HS-27A (cell line): ENCODE results near the gene LY9.

Experiments used
- DNase-seq: peaks from one replicate; pipeline ENCODE4 v3.0.0-alpha.2; 2012; ENCODE audit warnings: low read depth, missing footprints

The LY9 gene

DNA sequence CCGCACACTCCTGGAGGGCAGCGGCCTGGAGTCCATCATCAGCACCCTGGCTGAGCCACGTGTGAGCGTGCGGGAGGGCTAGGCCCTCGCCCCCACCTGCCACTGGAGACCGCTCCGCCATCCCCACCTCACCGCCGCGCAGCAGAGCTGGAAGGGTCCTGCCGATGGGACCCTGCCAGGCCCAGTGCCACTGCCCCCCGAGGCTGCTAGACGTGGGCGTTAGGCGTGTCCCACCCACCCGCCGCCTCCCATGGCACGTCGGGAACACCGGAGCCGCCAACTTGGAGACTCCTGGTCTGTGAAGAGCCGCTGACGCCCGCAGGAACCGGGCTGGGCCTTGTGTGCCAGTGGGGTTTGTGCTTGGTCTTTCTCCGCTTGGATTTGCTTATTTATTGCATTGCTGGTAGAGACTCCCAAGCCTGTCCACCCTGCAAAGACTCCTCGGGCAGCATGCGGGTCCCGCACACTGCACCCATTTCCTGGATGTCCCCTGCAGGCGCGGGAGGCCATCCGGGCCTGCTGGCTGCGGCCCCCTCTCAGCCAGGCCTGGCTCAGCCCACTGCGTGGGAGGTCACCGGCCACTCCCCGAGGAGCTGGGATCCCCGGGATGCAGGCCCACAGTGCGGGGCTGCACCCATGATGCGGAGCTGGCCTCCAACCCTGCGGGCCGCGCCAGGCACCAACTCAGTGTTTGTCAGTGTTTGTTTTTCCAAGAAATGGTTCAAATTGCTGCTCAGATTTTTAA is 6.0 kb downstream of the LY9 start:
- DNase-seq = no peak

DNA sequence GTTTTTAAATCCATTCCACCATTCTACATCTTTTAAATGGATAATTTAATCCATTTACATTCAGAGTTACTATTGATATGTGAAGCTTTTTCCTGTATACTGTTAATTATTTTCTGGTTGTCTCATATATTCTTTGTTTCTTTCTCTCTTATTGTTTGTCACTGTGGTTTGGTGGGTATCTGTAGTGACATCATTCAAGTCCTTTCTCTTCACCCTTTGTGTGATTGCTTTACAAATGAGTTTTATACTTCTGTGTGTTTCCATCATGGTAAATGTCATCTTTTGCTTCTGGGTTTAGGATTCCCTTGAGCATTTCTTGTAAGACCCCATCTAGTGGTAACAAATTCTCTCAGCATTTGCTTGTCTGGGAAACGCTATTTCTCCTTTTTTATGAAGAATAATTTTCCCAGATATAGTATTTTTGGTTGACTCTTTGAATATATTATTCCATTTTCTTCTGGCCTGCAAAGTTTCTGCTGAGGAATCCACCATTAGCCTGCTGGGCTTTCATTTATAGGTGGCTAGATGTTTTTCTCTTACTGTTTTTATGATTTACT is 10.2 kb downstream of the LY9 start:
- DNase-seq = no peak

DNA sequence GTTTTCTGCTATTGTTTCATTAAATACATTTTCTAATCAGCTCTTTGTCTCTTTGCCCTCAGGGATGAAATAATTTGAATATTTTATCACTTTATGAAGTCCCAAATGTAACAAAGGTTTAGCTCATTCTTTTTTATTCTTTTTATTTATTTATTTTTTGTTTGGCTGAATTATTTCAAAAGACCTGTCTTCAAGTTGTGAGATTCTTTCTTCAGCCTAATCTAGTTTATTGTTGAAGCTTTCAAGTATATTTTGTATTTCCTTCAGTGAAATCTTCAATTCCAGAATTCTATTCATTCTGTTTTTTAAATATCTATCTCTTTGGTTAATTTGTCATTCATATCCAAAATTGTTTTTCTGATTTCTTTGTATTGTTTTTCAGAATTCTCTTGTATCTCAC is 10.8 kb downstream of the LY9 start:
- DNase-seq = no peak

DNA sequence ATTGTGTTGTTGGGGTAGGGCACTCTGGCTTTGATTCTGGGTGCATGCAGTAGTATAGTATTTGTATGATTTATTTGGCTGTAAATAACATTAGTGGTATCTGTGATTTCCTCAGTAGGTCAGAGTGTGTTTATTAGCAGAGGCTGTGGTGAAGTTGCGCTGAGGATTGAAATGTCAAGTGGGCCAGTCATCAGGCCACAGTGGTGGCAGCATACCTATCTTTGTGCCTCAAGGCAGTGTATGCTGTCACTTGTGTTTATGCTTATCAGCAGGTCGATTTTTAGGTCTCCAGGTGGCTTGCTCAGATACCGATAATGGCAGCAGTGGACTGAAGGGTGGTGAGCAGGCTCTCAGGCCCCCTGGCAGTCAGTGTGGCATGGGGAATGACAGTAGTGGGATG is 11.3 kb downstream of the LY9 start:
- no peak for DNase-seq

DNA sequence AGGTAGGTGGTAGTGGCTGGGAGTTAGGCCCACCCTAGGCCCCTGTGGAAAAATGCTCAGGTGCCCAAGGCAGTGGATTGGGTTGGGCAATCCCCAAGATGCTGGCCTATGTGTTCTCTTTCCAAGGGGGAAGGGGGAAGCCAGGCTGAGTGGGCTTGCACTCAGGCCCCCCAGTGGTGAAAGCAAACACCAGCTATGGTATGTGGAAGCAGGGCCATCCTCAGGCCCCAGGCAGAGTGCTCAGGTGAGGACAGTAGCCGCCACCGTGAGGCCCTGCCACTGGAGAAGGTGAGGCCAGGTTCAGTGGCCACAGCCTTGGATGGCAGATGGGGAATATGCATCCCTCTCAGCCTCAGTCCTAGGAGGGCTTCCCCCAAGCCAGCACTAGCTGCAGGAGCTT is 11.8 kb downstream of the LY9 start:
- DNase-seq = no peak

DNA sequence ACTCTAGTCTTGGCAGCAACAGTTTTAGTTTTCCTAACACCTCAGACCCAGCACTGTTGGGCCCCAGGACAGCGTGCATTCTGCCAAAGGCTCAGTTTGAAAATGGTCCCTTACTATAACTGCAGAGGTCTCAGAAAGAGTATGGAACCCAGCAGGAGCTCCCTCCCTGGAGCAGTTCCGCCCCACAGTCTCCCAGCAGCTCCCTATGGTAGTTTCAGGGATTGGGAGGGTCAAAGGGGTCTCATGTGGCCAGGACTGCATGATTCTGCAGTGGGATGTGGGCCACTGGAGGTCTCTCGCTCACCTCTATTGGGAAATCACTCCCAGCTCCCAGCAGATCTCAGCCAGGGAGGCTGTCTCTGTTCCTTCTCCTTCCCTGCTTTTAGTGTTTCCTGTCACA is 12.3 kb downstream of the LY9 start:
- no peak for DNase-seq

DNA sequence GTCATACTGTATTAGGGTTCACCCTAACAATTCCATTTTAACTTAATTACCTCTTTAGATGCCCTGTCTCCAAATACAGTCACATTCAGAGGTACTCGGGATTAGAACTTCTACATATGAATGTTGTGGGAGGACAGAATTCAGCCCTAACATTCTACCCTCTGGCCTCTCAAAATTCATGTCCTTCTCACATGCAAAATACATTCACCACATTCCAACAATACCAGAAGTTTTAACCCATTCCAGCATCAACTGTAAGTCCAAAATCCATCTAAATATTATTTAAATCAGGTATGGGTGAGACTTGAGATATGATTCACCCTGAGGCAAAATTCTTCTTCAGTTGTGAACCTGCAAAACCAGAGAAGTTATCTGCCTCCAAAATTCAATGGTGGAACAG is 14.5 kb downstream of the LY9 start:
- DNase-seq = no peak

DNA sequence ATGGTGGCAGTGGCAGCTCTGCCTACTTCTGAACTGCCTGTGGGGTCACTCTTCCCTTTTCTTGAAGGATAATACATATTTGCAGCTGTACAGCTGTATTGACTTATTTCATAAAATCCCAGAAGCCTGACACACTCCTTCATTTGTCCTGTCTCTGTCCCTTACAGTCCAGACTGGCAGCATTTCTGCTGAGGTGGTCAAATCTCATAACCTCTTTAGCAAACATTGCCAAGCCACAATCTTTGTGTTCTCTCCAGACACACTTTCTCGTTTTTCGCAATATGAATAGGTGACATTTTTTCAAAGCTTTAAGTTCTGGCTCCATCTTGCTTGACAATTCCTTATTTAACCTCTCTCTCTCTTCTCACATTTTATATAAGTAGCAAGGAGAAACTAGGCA is 15.2 kb downstream of the LY9 start:
- DNase-seq = no peak

DNA sequence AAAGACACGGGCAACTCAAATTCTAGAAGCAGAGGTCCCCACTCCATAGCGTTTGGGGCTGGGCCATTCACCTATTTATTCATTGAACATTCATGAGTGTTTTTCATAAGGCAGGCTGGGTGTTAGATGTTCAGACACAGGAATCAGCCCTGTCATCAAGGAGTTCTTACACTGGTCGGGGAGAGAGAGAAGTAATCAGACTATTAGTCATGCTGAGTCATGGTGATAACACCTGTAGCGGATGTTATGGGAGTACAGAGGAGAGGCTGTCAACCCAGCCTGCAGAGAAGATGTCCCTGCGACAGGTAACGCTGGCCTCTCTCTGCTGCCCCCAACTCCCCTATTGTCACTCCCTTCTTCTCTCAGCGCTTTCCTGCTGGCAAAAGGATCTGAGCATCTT is 17.2 kb downstream of the LY9 start:
- no peak for DNase-seq

DNA sequence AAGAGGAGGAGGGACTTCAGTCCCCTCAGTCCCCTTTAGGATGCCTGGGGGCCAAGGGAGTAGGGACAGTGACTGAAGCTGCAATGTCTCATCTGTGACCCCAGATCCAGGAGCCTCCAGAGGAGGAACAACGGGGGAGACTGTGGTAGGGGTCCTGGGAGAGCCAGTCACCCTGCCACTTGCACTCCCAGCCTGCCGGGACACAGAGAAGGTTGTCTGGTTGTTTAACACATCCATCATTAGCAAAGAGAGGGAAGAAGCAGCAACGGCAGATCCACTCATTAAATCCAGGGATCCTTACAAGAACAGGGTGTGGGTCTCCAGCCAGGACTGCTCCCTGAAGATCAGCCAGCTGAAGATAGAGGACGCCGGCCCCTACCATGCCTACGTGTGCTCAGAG is 18.3 kb downstream of the LY9 start:
- no peak for DNase-seq

DNA sequence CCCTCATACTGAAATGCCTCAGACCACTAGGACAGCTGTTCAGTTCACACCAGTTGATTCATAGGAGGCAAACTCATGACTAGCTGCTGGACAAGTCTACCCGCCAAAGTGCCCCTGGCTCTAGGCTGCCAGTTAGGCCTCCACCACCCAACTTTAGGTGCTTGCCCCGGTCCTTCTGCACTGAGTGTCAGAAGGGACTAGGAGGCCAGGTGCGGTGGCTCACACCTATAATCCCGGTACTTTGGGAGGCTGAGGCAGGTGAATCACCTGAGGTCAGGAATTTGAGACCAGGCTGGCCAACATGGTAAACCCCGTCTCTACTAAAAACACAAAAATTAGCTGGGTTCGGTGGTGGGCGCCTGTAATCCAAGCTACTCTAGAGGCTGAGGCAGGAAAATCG is 18.9 kb downstream of the LY9 start:
- DNase-seq = no peak

DNA sequence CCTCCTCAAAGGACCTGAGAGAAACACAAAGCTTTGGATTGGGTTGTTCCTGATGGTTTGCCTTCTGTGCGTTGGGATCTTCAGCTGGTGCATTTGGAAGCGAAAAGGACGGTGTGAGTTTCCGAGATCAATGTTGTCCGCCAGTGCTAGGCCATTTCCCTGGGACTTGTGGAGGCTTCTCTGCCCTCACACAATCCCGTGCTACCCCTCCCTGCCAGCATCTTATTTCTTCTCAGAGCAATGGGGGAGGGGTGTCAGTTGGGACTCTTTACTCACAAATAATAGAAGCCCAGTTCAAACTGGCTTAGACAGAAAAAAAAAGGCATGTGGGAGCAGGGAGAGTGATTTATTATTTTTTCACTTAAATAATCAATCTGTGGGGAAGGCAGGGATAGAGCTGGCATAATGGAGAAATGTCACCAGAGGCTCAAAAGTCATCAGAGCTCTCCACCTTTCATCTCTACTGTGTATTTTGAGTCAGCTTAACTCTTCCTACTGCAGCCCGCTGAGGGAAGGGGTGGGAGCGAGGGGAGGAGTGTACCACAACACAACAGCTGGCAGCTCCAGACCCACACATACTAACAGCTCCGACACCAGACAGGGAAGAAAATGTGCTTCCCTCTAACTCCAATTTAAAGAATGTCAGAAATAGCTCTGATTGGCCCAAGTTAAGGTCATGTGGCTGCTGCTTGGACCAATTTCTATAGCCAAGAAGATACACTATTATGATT is 22.4 kb downstream of the LY9 start:
- no peak for DNase-seq

DNA sequence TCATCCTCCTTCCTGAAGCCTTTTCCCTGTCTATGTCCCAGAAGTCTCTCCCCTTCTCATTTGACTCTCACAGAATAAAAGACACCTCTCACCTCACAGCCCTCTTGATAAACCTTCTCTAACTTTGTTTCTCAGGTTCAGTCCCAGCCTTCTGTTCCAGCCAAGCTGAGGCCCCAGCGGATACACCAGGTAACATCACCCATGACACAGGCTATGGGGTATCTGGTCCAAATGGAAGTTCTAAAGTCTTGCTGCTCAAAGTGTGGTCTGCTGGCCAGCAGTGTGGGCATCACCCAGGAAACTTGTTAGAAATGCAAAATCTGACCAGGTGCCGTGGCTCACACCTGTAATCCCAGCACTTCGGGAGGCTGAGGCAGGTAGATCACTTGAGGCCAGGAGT is 23.2 kb downstream of the LY9 start:
- no peak for DNase-seq

DNA sequence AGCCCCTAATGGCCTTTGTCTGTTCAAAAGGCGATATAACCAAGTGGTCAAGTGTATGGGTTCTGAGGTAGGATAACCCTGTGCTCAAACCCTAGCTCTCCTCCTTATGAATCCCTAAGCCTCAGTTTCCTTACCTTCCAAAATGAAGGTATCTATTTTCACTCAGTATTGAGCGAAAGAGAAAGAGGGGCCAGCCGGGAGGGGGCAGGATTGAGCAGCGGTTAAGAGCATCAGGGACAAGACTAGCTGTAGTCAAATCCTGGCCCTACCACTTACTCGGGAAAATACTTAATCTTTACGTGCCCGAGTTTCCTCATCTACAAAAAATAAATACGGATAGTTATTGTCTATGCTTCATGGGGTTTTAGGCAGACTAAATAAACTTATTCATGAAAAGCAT is 25.7 kb downstream of the LY9 start:
- DNase-seq = no peak

DNA sequence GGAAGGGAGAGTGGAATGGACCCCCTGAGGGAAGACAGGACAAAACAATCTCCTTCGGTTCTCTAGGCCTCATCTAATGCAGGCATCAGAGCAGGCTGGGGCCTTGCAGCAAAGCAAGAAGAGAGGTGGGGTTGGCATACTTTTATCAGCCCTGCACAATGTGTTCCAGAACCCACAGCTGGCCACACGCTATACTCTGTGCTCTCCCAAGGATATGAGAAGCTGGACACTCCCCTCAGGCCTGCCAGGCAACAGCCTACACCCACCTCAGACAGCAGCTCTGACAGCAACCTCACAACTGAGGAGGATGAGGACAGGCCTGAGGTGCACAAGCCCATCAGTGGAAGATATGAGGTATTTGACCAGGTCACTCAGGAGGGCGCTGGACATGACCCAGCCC is 27.3 kb downstream of the LY9 start:
- no peak for DNase-seq

DNA sequence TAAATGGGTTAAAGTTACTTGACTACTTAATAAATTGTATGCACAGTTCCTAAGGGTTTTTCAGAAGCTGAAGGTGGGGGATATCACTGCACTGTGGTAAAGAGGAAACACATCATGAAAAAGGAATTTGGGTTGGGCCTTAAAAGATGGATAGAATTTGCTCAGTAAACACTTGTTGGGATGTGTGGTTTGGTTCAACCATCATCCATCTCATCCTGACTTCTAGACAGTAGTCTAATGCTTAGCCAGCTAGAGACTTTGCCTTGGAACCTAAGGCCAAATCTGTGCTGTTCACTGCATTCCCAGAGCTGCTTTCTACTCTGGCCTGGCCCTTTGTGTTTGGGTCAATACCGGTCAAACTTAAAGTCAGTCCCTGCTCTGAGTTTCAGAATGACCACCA is 30.6 kb downstream of the LY9 start:
- DNase-seq = peak; percentile 68

DNA sequence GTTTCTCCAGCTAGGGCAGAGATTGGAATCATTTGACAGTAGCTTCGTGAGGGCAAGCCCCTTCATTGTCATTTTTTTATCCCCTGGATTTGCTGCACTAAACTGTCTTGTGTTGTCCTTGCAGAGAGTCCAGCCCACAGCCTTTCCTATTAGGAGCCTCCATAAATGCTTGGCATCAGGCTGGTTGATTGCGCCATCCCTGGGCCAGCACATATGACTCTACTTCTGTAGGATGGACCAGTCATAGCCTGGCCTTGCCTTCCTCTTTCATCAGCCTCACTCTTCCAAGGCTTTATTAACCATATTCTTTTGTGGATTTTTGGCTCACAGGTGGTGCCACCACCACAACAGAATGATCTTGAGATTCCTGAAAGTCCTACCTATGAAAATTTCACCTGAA is 31.4 kb downstream of the LY9 start:
- DNase-seq = no peak

DNA sequence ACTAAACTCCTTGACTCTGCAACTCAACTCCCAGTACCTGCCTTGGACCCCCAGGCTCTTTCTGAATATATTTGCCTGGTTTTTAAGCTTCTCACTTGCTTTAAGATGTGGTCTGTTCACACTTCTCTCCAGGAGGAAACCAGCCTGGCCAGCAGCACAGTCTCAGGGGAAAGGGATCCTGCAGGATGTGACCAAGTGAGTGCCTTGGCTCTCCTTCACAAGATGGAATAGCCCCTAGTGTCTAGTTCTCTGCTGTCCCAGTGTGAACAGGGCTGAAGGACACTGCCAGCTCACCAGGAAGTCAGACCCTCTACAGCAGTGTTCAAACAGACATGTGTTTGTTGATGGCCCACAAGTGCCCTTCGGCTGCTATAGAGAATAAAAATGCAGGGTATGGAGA is 33.8 kb downstream of the LY9 start:
- no peak for DNase-seq

DNA sequence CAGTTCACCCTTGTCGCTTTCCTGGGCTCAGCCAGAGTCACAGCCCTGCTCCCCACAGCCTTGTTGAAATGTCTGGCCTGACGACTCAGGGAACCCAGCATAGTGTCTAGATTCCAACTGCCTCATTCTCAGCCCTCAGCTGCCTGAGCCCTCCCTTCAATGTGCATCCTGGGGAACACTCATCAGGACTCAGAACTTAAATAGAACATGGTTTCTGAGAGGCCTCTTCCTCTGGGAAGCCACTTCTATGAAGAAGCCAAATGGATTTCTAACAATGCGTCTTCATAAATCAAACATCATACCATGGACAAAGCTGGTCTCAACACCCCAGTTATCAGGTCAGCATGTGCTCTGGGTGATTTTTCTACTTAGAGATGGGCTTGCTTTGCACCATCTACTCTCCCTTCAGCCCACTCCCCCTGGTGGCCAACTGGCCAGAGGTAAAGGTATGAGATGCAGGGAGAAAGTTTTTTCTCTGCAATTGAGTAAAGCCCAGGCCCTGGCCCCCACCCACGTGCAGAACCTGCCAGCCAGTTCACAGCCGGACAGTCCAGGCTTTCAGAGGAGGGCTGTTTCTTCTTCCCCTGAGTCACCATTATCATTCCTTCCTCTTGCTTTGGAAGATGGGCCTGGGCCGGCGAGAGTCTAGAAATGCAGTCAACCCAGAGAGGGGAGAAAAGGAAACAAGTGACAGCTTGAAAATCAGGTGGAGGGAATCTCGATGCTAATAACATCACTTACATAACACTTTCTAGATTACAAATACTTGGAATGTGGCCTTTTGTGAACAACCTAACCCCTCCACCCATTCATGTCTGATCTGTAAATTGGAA is 34.6 kb downstream of the LY9 start:
- DNase-seq = no peak

DNA sequence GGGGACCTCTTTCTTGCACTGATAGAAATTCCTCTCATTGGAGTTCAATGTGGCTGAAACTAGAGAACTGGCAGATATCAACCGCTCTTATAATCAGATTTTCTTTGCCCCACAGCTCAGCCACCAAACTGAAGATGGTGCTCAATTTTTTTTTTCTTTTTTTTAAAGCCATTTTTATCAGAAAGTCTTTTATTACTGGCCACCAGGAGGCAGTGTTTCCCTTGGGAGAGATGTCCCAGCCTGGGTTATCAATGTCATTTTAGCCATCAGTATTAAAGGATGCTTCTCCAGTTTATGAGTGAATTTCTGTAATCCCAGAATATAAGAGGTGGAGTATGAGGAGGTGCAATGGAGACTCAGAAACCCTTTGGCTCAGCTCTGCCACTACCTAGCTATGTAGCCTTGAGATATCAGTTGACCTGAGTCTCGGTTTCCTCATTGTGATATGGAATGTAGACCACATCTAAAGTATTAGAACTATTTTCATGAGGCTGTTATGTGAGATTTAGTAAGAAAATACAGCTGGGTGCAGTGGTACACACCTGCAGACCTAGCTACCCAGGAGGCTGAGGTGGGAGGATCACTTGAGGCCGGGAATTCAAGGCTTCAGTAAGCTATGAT is 39.1 kb downstream of the LY9 start:
- DNase-seq = no peak

DNA sequence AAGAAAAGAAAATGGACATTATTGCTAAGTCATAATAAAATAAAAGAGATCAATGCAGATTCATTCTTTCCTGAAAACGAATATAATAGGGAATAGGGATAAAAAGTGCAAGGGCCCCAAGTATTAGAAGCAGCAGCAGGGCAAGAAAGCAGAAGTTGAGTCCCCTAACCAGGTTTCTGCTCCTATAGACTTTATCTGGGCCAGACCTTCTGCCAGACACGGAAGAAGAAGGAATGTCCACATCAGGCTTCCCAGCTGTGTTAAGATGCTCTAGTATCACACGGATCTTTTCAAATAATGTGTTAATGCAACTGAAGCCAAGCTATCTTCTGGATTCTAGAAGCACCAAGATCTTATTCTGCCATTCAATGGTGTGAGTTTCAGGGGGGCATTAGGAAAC is 39.8 kb downstream of the LY9 start:
- DNase-seq = no peak

DNA sequence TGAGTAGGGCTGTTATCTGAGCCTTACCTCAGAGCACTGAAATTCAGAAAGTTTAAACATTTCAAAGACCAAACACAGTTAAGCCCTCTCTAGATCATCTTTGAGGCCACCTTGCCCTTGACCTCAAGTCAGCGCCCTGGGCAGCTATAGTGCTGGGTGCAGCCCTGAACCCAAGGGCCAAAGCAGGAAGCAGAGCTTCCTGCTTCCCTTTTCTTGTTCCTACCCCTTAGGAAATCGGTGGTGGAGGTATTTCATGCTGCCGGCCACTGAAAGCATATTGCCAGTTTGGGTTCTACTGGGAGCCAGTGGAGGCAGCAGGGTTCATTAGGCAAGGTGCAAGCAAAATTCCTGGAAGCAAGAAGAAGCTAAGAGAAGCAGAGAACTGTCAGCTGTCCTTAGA is 40.6 kb downstream of the LY9 start:
- DNase-seq = no peak
